Astrocyte (in vitro differentiated cells and primary cell): Measurements from ENCODE around the gene ABCA1.

Source experiments
- EZH2 ChIP-seq: IDR thresholded peaks from 2 replicates; pipeline ENCODE4 v1.6.1; 2012; ENCODE audit warnings: mild to moderate bottlenecking, low read length, inconsistent platforms; ENCODE audit not compliant: insufficient read depth
- TF ChIP-seq, protein P1 (sequence below): IDR thresholded peaks from 2 replicates; pipeline ENCODE4 v1.5.1; 2011; ENCODE audit warnings: low read depth, mild to moderate bottlenecking, inconsistent platforms, low read length, moderate library complexity; ENCODE audit not compliant: insufficient read depth

GRCh38 chr9:104794070-104794469, 133.9 kb downstream of the ABCA1 start:
- TF ChIP-seq, protein P1, sequence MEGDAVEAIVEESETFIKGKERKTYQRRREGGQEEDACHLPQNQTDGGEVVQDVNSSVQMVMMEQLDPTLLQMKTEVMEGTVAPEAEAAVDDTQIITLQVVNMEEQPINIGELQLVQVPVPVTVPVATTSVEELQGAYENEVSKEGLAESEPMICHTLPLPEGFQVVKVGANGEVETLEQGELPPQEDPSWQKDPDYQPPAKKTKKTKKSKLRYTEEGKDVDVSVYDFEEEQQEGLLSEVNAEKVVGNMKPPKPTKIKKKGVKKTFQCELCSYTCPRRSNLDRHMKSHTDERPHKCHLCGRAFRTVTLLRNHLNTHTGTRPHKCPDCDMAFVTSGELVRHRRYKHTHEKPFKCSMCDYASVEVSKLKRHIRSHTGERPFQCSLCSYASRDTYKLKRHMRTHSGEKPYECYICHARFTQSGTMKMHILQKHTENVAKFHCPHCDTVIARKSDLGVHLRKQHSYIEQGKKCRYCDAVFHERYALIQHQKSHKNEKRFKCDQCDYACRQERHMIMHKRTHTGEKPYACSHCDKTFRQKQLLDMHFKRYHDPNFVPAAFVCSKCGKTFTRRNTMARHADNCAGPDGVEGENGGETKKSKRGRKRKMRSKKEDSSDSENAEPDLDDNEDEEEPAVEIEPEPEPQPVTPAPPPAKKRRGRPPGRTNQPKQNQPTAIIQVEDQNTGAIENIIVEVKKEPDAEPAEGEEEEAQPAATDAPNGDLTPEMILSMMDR = no peak
- TF ChIP-seq EZH2 = no peak
